Fibroblast of villous mesenchyme (primary cell): Measurements from ENCODE around the gene GGT5. TPM values are rescaled to one million over a fixed set of nuclear protein-coding genes. Genes with fewer than 3 reads are reported as not detected.
A peak's percentile ranks its signal among the peaks of the same experiment; 100 is the strongest.
"Not testable (repeated sequence)": the region's sequence is repeated elsewhere in the genome, so short reads cannot be mapped to it uniquely, and the experiment has no call there.

ENCODE experiments used
- DNase-seq: peaks from one replicate; pipeline ENCODE4 v3.0.0-alpha.2; 2010; ENCODE audit warnings: low read depth
- H3K4me3 ChIP-seq: 2 replicates; pipeline ENCODE4 v1.5.1; 2011; ENCODE audit warnings: low read depth, mild to moderate bottlenecking, low read length
- total RNA-seq: library from RNA; depleted of rRNA; stranded (reverse); fragments of >200 nt; gene quantifications from 2 replicates; pipeline ENCODE4 v1.2.3, GENCODE V29; 2012
- TF ChIP-seq, protein P1 (sequence below): IDR thresholded peaks from 2 replicates; pipeline ENCODE4 v1.5.1; 2012; ENCODE audit warnings: low read depth, mild to moderate bottlenecking, low read length; ENCODE audit not compliant: insufficient read depth

The GGT5 gene
- total RNA-seq, 1 donor, result 2.2 TPM

DNA sequence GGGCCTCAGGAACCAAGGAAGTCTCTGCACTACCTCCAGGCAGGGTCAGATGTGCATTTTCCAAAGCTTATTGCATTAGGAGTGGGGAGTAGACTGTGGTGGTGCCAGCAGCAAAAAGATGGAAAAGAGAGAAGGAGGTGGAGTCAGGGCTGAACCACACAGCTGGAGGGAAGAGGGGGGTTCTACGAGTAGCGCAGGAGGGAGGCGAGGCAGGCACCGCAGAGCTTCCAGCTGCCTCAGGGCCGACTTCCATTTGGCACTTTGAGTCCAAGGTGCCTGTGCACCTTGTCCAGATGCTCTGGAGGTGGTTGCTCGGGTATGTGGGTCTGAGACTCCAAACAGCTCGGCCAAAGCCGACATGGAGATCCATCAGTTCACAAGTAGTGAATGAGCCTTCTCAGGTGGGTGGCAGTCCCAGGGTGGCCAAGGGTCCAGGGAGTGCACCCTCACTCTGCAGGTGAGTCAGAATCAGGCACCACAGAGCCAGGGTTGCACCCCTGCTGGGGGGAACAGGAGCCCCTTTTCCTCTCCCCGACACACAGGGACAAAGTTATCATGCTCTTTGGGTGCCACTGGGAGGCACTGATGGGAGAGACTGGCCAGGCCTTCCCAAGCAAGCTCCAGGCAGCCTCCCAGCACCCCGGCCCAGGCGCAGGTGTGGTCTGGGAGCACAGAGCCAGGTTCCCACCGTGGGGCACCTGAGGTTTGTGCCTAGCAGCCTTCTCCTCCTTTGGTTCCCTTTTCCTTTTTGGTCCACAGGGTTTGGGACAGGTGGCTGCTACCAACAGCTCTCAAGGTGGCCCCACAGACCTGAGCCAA lies 30.2 kb downstream of the GGT5 start:
- DNase-seq, result no peak
- TF ChIP-seq, protein P1, sequence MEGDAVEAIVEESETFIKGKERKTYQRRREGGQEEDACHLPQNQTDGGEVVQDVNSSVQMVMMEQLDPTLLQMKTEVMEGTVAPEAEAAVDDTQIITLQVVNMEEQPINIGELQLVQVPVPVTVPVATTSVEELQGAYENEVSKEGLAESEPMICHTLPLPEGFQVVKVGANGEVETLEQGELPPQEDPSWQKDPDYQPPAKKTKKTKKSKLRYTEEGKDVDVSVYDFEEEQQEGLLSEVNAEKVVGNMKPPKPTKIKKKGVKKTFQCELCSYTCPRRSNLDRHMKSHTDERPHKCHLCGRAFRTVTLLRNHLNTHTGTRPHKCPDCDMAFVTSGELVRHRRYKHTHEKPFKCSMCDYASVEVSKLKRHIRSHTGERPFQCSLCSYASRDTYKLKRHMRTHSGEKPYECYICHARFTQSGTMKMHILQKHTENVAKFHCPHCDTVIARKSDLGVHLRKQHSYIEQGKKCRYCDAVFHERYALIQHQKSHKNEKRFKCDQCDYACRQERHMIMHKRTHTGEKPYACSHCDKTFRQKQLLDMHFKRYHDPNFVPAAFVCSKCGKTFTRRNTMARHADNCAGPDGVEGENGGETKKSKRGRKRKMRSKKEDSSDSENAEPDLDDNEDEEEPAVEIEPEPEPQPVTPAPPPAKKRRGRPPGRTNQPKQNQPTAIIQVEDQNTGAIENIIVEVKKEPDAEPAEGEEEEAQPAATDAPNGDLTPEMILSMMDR, result no peak
- H3K4me3 ChIP-seq, result no peak overlapping the region

DNA sequence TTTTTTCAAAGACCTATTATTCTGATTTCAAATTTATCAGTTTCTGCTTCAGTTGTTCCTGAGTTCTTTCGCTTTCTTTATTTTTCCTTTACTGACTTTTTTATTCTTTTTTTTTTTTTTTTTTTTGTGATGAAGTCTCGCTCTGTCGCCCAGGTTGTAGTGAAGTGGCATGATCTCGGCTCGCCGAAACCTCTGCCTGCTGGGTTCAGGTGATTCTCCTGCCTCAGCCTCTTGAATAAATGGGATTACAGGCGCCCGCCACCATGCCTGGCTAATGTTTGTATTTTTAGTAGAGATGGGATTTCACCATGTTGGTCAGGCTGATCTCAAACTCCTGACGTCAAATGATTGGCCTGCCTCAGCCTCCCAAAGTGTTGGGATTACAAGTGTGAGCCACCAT lies 31.8 kb downstream of the GGT5 start:
- not testable (repeated sequence) for DNase-seq, H3K4me3 ChIP-seq

DNA sequence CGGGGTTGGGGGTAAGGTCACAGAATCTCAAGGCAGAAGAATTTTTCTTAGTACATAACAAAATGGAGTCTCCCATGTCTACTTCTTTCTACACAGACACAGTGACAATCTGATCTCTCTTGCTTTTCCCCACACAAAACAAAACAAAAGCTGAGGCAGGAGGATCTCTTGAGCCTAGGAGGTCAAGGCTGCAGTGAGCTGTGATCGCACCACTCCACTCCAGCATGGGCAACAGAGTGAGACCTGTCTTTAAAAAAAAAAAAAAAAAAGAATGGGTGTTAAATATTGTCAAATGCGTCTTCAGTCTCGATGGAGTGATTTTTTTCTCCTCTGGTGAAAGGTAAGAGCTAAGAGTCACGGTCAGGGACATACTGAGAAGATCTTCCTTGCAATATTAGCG lies 33.2 kb downstream of the GGT5 start:
- DNase-seq, H3K4me3 ChIP-seq: not testable (repeated sequence)

DNA sequence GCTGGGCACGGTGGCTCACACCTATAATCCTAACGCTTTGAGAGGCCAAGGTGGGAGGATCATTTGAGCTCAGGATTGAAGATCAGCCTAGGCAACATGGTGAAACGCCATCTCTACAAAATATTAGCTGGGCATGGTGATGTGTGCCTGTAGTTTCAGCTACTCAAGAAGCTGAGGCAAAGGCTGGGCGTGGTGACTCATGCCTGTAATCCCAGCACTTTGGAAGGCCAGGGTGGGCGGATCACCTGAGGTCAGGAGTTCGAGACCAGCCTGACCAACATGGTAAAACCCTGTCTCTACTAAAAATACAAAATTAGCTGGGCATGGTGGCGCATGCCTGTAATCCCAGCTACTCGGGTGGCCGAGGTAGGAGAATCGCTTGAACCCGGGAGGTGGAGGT lies 34.5 kb downstream of the GGT5 start:
- DNase-seq, H3K4me3 ChIP-seq: not testable (repeated sequence)

DNA sequence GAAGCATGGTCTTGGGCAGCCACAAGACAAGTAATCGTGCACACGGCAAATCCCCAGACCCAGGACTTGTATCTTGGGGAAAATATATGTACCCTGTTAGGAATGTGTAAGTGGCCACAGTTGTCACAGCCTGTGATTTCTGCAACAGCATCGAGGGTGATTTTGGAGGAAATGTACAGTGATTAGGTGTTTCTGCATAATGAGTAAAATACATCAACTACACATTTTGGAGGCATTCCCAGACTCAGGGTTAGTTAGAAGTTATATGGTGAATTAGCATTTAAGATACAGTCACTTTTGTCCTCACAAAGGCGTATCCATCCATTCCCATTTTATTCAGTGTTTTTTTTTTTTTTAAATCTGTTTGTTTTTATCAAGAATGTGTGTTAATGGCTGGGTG lies 35.2 kb downstream of the GGT5 start:
- no peak overlapping the region for H3K4me3 ChIP-seq
- TF ChIP-seq, protein P1, result no peak
- no peak for DNase-seq

DNA sequence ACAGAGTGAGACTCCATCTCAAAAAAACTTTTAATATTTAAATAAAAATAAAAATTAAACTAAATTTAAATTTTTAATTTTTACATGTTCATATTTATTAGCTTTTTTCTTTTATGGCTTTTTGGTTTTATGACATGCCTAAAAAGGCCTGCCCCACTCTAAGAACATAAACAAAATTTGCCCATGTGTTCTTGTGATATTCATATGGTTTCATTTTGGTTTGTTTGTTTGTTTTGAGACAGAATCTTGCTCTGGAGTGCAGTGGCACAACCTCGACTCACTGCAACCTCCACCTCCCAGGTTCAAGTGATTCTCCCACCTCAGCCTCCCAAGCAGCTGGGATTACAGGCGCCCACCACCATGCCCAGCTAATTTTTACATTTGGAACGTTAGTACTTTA lies 35.9 kb downstream of the GGT5 start:
- DNase-seq, result peak; percentile 27
- no peak overlapping the region for H3K4me3 ChIP-seq
- TF ChIP-seq, protein P1, result no peak

DNA sequence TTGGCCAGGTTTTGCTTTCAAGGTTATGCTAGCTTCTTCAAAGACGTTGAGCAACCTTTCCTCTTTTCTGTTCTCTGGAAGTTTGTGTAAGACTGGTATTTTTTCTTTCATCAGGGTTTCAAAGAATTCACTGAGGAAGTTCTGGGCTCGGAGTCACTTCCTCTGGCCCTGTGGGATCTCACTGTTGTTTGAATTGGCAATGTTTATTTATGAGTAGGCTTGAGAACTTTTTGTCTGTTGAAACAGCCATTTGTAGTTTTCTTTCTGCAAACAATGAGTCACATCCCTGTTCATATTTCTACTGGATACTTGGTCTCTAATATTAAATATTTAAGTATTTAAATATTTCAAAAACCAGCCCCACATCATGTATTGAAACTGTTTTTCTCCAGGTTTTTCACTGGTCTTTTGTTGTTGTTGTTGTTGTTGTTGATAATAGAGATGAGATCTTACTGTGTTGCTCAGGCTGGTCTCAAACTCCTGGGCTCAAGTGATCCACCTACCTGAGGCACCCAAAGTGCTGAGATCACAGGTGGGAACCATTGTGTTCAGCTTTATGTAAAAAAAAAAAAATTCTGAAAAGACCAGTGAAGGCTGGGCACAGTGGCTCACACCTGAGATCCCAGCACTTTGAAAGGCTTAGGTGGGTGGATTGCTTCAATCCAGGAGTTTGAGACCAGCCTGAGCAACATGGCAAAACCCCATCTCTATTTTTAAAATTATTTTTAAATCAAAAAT lies 36.7 kb downstream of the GGT5 start:
- no peak overlapping the region for H3K4me3 ChIP-seq
- peak; percentile 98 for DNase-seq
- TF ChIP-seq, protein P1, result no peak

DNA sequence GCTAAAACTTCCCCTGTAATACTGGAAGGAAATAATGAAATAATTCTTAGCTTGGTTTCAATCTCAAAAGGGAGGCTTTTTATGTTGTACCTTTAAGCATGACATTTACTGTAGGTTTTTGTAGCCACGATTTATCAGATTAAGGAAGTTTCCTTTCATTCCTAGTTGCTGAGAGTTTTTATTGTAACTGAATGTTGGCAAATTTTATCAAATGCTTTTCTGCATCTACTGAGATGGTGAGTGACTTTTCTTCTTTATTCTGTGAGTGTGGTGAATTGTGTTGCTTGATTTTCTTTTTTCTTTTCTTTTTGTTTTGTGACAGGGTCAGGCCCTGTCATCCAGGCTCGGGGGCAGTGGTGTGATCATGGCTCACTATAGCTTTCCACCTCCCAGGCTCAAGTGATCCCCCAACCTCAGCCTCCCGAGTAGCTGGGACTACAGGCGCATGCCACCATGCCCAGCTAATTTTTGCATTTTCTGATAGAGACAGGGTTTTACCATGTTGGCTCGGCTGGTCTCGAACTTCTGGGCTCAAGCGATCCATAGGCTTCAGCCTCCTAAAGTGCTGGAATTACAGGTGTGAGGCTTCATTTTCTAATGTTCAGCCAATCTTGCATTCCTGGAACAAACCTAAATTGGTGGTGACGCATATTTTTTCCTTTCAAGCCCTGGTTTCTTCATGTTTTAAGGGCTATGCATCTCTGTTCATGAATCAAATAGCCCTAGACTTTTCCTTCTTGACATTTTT lies 37.4 kb downstream of the GGT5 start:
- TF ChIP-seq, protein P1, result no peak
- peak; percentile 51 for DNase-seq
- no peak overlapping the region for H3K4me3 ChIP-seq

DNA sequence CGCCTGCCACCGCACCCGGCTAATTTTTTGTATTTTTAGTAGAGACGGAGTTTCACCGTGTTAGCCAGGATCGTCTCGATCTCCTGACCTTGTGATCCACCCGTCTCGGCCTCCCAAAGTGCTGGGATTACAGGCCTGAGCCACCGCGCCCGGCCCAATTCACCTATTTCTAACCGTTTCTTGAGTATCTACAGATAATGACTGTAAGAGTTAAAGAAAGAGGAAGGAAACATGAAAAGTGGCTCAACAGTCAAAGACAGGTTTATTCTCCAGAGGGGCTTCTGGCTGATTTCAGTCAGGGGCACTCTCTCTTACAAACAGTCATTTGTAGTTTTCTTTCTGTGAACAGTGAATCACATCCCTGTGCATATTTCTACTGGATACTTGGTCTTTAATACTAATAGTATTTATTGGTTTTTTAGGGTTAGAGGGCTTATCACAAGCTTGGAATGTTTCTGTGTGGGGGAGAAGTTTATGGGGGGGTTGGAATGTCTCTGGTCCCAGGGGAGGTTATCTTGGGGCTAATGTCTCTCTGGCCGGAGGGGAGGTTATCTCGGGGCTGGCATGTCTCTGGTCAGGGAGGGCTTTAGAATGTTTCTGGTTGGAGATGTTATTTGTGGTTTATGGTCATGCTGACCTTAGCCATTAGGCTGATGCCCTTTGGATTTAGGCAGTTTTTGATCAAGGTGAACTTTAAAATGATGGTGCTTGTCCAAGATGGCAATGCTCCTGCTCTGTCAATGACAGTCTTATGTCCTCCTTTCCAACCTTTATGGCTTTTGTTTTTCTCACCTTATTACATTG lies 38.2 kb downstream of the GGT5 start:
- not testable (repeated sequence) for H3K4me3 ChIP-seq
- peak; percentile 72 for DNase-seq
